NCI-H510A (cell line): ENCODE measurements around the gene SOBP.

Source experiments
- DNase-seq: peaks from one replicate; lab custom pipeline; 2025; lab: John Stamatoyannopoulos, UW

SOBP gene

DNA sequence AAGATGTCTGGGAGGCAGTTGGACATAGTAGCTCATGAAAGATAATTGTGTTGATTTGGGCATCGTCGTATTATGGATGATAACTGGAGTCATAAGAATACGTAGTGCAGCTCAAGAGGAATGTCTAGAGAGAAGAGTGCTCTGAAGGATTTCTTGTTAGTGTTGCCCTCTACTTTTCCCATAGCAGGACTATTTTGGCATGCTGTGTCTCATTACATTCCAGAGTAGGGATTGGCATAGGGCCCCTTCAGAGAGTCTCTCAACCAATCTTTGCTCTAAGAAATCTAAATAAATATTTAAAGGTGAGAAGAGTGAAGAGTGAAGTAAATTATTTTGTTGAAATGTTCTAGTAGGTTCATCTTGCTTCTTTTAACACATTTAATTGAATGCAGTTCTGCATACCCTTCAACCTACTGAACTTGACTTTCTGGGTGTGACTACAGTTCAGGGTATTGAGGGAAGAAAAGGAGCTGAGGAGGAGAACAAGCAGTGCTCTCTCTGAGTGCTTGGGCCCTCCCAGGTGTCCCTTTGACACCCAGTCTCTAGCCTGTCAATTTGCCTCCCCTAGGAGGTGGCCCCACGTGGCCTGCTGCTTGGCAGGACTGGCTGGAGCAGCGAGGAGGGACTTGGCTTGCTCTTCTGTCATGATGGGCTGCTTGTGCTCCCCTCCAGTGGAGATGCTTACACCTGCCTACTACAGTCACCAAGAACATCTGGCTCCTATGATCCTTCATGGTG lies 33.3 kb downstream of the SOBP start:
- no peak for DNase-seq

DNA sequence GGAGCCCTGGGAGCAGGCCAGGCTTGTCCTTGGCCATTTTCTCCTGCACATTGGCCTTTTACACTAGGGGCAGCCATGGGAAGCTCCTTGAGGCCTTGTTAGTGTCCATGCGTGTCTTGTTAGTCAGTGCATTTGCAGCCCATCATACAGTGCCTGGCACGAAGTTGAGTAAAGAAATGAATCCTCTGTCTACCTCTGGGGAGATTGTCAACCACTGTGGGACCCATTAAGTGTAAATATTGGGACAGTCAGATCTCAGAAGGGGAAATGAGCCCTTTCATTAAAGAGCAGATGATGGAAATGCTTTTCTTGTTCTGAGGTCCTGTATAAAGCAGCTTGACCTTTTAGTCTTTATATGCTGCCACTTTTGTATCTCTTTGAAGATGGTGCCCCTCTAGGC lies 33.9 kb downstream of the SOBP start:
- no peak for DNase-seq

DNA sequence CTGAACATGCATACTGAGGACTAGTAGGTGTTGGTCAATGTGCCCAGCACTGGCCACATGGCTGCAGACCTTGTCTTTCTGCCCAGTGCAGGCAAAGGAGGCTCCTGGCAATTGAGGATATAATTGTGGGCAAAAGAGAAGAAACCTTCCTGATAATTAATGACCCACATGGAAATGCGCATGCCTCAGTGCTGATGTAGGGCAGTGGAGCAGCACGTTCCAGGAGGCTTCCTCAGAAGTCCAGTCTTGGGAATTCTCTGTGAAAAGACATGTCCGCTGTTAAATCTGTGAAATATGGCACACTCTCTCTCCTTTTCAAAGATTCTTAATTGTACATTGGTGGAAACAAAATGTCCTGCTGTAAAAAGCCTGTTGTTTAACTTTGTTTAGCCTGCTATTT lies 34.7 kb downstream of the SOBP start:
- DNase-seq, result no peak

DNA sequence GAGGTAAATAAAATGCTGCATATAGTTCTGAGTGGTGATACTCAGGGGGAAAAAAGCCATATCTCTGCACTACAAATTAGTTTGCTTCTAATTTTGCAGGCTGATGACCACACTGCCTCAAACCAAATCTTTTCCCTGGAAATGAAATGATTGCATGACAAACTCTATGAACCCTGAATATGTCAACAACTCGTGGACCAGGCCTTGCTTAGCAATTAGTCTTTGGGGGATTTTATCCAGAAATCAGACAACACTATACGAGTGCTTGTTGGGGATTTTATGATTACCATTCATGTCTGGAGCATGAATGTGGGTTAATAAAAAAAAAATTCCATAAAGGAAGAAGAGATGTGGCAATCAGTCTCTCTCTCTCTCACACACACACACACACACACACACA lies 42.0 kb downstream of the SOBP start:
- DNase-seq, result no peak

DNA sequence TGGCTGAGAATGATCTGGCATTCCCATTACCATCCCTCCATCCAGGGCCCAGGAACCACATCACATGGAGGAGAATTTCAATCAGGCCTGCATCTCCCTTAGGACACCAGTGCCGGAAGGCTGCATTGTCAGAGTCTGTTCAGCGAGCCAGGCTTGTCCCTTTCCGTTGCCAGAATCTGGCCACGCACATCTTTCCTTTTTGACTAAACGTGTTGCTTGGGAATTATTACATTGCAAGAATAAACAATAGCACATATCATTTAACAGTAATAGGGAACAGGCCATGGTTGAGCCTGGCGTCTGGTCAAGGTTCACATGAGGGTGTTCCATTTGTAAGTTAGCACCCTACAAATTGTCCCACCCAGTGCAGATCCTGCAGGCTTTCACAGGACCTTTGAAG lies 42.8 kb downstream of the SOBP start:
- DNase-seq, result no peak

DNA sequence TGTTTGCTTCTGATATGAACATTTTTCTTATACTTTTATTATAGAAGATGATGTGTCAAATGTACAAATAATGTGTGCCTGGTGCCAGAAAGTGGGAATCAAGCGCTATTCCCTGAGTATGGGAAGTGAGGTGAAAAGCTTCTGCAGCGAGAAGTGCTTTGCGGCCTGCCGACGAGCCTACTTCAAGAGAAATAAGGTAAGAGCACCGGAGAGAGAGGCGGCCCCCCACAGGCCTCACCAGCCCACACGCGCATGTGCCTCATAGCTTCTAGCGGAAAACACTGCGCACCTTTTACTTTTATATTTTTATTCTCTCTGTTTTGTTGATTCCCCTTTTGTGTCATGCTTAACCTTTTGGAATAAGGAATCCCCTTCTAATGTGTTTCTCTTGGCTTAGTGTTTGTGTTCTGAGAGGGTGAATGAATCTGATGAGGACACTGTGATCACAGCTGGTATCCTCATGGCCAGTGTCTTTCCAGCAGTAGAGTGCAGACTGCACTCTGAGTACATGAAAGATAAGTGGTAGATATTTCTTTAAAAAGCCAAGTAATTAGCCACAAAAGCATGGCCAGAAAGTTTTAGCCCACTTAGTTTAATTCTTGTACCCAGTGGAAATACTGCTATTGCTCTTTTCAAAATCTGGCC lies 43.6 kb downstream of the SOBP start:
- DNase-seq, result no peak

GRCh38 chr6:107534571-107535141 lies 44.7 kb downstream of the SOBP start:
- DNase-seq, result no peak

DNA sequence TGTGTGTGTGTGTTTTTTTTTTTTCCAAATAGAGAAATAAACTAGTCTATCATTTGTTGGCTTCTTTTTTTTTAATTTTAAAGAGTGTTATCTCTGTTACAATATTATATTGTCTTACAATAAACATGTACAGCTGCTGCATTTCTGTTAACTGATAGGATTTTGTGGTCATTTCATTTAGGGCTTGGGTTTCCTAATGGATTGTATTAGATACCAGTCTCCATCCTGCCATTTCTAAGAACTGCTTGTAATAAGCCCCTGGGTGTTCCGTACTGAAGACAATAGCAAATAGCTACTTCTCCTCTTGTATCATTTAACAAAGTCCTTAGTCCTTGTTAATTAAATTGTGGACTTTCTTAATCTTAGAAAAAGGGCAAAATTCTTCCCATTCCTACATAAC lies 45.7 kb downstream of the SOBP start:
- no peak for DNase-seq

DNA sequence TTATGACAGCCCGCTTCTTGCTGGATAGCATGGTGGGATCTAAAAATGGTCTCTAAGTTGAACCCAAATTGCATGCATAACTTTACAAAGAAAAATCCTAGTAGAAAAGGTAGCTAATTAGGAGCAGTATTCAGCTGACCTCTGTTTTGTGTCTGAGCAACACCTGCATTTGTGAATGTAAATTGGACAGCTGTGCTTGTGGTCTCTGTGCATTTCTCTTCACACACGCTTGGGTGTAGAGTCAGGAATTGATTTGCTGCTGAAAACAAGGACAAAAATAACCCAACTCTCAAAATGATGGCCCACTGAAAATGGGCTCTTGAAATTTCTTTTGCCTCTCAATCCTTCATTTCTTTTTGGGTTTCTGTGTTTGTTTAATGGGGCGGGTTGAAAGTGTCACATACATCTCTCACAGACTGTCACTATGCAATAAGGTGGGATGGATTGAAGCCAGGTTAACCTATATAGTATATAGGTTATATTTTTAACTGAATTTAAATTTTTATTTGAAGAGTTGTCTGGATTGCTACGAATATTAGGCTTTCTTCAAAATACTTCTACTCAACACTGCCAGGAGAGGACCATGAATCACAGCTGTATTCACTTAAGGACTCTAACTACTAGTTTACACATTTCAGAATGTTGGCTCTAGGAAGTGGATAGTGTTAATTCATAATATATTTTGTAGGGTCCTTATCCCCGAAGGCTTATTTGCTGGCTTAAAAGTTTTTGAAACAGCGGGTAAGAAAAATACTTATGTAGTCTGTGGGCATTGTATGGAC lies 46.5 kb downstream of the SOBP start:
- no peak for DNase-seq

- no peak for DNase-seq
These were observed 47.6 kb downstream of the SOBP start for GRCh38 chr6:107537559-107537958.

DNA sequence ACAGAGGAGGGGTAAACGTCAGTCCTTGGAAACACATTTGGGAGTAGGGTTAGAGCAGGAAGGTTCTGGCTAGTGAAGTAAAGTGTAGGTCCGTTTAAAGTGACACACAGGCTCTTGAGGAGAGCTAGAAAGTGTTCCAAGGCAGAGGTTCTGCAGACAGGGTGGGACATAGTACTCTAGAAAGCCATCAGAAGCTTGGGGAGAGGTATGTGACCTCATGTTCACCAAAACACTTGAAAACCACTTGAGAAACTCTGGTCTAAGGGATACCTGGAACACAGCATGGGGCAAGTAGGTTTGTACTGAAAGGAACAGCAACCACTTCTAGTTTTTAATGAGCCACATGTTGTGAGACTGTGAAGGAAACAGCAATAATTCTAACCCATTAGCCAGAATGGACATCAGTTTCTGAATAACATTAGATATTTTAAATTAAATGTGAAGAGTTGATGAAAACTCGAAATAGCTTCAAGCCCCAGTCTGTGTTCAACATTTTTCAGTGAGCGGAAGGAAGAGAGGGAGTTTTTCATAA lies 49.0 kb downstream of the SOBP start:
- DNase-seq, result no peak

DNA sequence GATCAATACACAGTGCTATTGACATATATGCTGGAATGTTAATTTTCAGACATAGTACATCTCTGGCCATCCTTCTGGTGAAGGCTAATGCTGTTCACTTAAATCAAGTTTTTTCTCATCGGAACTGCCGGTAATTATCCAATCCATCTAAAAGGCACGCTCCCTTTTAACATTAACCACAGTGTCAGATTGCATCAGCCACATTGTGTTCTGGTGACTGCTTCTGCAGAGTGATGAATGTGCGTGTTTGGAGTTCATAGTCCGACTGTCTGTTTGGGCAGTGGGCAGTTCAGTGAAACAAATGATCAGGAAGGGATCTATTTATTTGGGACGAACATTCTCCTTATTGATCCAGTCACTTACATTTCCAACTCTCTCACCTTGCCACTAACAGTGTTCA lies 49.5 kb downstream of the SOBP start:
- DNase-seq, result no peak

DNA sequence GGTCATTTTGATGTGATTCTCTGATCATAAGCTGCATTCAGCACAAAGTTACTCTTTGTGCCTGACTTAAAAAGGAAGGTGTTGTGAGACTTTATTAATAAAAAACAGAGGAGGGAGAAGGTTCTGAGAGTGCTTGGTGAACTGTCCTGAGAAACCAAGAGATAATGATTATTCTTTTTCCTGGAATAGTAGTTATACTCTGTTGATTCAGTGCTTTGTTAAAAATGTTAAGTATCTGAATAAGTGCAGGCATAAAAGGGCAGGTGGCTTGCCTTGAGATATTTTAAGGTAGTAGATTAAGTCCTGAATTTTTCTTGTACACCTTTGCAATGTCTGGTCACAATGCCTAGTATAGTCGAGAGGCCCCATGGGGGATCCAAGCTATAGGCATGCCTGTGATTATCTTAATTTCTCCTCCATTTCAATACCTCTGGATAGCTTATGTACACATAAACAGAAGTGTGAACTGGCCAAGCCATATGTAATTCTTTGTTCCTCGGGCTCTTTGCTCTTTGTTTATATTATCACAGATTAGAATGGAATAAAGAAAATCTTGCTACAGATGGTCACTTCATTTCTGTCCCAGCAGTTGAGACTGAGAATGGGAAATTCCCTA lies 50.0 kb downstream of the SOBP start:
- DNase-seq, result no peak

GRCh38 chr6:107540465-107540857 lies 50.5 kb downstream of the SOBP start:
- DNase-seq, result no peak

- DNase-seq, result no peak
These were observed 52.3 kb downstream of the SOBP start for GRCh38 chr6:107542192-107542668.

- DNase-seq, result no peak
These were observed 53.2 kb downstream of the SOBP start for GRCh38 chr6:107543088-107543487.

DNA sequence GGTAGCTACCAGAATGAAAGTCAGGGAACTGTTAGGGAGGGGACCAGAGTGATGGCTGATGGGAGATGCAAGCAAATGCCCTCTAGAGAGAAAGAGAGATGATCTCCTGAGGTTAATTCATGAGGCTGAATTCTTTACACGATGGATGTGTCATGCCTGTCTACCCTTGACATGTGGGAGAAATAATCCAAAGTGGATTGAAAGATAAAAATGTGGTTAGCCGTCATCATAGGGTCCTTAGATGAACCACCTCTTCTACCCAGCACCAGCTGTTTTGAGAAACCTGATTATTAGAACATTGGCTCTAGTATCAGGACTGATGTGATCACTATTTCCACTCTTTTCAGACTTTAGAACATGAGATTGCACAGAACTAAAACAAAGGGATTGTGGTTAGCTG lies 53.6 kb downstream of the SOBP start:
- no peak for DNase-seq

- DNase-seq, result no peak
These were observed 55.8 kb downstream of the SOBP start for GRCh38 chr6:107545763-107546162.

DNA sequence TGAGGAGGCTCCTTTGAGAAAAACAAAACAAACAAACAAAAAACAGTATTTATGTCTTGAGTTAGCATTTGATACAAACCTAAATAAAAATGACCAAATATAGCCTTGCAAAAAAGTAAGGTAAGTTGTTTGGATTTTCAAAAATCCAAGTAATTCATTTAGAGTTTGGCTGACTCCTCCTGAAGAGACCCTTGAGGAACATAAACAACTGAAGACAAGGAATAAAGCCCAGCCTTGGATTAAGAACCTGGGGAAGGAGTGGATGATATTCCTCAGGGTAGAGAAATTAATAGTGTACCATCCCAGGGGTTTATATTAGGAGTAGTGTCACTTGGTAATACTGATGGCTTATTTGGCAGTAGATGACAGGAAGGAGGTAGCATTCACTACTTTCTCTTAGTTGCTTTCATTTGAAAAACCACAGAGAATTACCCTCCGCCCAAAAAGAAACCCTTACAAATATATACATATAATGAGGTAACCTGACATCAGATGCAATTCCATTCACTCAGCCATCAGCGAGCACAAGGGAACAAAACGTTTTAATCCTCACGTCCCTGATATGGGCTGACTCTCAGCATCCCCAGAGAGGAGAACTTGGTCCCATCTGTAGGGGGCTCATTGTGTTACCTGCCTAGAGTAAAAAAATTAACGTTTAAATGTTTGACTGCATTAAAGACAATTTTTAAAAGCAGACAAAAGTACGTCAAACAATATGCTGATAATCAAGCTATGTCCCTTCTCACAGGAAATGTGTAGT lies 57.0 kb downstream of the SOBP start:
- DNase-seq, result no peak

GRCh38 chr6:107547451-107547840 lies 57.5 kb downstream of the SOBP start:
- DNase-seq, result no peak

DNA sequence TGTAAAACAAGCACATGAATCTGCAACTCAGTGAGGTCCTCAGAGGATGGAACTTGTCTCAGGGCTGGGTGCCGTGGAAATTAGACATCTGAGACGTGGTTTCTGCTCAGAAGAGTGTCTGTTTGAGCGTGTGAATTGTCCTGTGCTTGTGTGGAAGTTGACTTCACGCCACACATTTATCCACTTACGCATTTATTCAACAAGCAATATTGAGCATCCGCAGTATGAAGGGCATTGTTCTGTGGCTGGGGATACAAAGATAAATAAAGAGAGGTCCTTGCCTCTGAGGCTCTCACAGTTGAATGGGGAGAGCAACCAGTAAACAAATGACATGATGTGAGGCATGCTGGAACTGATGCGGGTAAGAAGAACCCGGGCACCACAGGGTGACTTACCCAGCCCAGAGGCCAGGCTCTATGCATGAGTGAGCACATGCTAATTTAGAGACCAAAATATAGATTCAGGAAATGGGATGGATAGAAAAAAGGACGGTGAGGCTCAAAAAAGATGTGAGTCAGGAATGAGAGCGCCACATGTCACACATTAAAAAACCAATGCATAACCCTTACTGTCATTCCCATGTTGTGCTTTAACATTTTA lies 60.4 kb downstream of the SOBP start:
- DNase-seq, result no peak
